ENCODE results near the gene NR6A1. TPM values are rescaled to one million over a fixed set of nuclear protein-coding genes. Genes with fewer than 3 reads are reported as not detected.

NR6A1 gene
- total RNA-seq, 6 donors from 2014 or later = 4.2 to 34.6 (median 8.2) TPM

DNA sequence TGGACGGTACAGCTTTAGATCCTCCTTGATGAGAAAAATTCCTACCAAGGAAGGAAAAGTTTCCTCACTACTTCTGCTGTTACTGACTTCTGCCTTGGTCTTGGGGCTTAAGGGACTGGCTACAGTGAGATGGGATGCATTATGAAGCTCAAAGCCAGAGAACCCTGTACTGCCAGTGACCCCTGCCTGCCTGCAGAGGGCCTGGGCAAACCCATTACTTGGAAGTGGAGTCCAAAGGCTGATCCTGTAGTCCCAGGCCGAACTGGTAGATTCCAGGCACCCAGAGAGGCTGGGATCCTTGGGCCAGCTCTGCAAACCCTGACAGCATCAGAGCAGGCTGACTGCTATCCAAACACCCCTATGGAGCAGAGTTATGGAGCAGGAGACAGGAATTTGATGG, 238.2 kb downstream of the NR6A1 start:
- WGBS, 2 donors = 88 to 94% methylated on average over 1 to 2 of the region's 2 CpGs
- Histone ChIP-seq H3K4me3 (no peak overlapping the region), H3K9me3 (no peaks in the 10 kb centered on the region), H3K27ac (no peak overlapping the region), H3K36me3 (no peaks in the 10 kb centered on the region), H3K27me3 (no peaks in the 10 kb centered on the region), H3K4me1 (peaks cover 0 to 3% (median 0%) of the 10 kb centered on the region in 4 donors)
- DNase-seq (no peak), ATAC-seq (ENCODE audit: low FRiP score in 2 of 2) (no peak)
- TF ChIP-seq POLR2AphosphoS5 (IDR thresholded peaks at IDR 0.05) (no peak), POLR2A (IDR thresholded peaks at IDR 0.05) (no peak), EP300 (IDR thresholded peaks at IDR 0.05) (no peak)
- TF ChIP-seq, protein P1, sequence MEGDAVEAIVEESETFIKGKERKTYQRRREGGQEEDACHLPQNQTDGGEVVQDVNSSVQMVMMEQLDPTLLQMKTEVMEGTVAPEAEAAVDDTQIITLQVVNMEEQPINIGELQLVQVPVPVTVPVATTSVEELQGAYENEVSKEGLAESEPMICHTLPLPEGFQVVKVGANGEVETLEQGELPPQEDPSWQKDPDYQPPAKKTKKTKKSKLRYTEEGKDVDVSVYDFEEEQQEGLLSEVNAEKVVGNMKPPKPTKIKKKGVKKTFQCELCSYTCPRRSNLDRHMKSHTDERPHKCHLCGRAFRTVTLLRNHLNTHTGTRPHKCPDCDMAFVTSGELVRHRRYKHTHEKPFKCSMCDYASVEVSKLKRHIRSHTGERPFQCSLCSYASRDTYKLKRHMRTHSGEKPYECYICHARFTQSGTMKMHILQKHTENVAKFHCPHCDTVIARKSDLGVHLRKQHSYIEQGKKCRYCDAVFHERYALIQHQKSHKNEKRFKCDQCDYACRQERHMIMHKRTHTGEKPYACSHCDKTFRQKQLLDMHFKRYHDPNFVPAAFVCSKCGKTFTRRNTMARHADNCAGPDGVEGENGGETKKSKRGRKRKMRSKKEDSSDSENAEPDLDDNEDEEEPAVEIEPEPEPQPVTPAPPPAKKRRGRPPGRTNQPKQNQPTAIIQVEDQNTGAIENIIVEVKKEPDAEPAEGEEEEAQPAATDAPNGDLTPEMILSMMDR (IDR thresholded peaks at IDR 0.05) = no peak

DNA sequence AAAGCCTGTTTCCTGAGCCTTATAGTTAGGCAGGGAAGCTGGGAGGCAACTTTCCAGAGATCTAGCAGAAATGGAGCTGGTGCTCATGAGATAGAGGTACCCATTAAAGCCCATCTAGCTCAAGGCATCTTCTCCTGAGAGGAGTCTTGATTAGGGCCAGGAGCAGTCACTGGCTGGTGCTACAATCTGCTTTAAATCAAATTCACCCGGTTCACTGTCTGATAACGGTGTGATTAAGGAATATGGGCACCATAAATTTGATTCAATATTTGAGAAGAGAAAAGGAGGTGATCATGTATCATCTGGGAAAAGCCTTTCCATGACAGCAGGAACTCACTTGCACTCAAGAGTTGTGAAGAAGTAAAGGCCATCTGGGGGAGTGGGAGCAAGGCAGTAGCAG, 240.0 kb downstream of the NR6A1 start:
- TF ChIP-seq, protein P1 (IDR thresholded peaks at IDR 0.05) = no peak
- no peak for TF ChIP-seq POLR2AphosphoS5 (IDR thresholded peaks at IDR 0.05)
- TF ChIP-seq EP300 (IDR thresholded peaks at IDR 0.05) = no peak
- TF ChIP-seq POLR2A (IDR thresholded peaks at IDR 0.05) = no peak

DNA sequence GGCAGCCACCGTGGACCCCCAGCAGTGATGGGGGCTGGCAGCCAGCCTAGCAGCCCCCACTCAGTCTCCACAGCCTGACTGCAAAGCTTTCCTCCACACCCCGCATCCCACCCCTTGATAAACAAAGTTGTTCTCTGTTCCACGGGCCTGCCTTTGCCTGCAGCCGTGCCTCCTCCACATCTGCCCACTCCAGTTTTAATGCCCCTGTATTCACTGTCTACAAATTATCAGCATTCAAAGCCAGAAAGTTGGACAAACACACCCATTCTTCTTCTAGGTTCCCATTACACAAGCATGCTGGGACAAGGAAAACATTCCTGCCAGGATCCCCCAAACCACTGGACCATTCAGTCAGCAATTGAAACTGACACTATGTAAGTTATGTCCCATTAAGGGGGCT, 240.9 kb downstream of the NR6A1 start:
- Histone ChIP-seq H3K27me3 (no peaks in the 10 kb centered on the region), H3K4me1 (no peaks in the 10 kb centered on the region), H3K36me3 (no peaks in the 10 kb centered on the region), H3K27ac (no peak overlapping the region), H3K4me3 (no peak overlapping the region), H3K9me3 (no peaks in the 10 kb centered on the region)
- no peak for ATAC-seq (ENCODE audit: low FRiP score in 2 of 2)
- TF ChIP-seq POLR2AphosphoS5 (IDR thresholded peaks at IDR 0.05) = no peak
- TF ChIP-seq, protein P1 (IDR thresholded peaks at IDR 0.05) = no peak
- no peak for TF ChIP-seq EP300 (IDR thresholded peaks at IDR 0.05)
- no peak for TF ChIP-seq POLR2A (IDR thresholded peaks at IDR 0.05)
- 75 to 76% methylated on average over 4 of the region's 4 CpGs for WGBS, 2 donors
- DNase-seq = no peak

More for the DNA sequence above, 240.0 kb downstream of the NR6A1 start:
- Histone ChIP-seq H3K36me3 (no peaks in the 10 kb centered on the region), H3K4me3 (no peak overlapping the region), H3K27me3 (no peaks in the 10 kb centered on the region), H3K4me1 (no peaks in the 10 kb centered on the region), H3K9me3 (no peaks in the 10 kb centered on the region), H3K27ac (no peak overlapping the region)
- ATAC-seq (ENCODE audit: low FRiP score in 2 of 2) = no peak
- DNase-seq = no peak
- WGBS, 2 donors = 93 to 95% methylated on average over 2 of the region's 2 CpGs

DNA sequence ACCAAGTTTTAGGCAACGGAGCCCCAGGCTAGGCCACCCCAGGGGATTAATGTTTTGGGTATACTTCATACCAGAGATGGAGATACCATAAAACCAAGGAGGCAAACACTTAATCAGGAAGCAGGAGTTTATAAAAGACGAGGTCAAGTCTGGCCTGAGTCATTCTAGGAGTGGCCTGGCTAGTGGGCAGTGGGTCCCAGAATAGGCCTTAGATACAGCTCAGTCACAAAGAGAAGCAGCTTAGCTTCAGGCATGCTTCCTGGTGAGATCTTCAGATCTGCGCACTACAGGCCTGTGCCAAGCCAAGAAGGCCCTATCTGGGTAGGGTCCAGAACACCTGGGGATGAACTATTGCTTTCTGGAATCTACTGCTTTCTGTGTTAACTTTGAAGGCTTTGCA, 243.3 kb downstream of the NR6A1 start:
- WGBS, 2 donors = 79 to 80% methylated on average over 3 of the region's 3 CpGs
- ATAC-seq (ENCODE audit: low FRiP score in 2 of 2) (no peak), DNase-seq (no peak)
- H3K4me3 ChIP-seq = no peak overlapping the region
- no peaks in the 10 kb centered on the region for H3K4me1 ChIP-seq
- H3K36me3 ChIP-seq = no peaks in the 10 kb centered on the region
- no peak overlapping the region for H3K27ac ChIP-seq
- TF ChIP-seq, protein P1 (IDR thresholded peaks at IDR 0.05) = no peak
- no peak for TF ChIP-seq EP300 (IDR thresholded peaks at IDR 0.05)
- no peak for TF ChIP-seq POLR2A (IDR thresholded peaks at IDR 0.05)
- TF ChIP-seq POLR2AphosphoS5 (IDR thresholded peaks at IDR 0.05) = no peak
- no peaks in the 10 kb centered on the region for H3K9me3 ChIP-seq
- H3K27me3 ChIP-seq = no peaks in the 10 kb centered on the region

DNA sequence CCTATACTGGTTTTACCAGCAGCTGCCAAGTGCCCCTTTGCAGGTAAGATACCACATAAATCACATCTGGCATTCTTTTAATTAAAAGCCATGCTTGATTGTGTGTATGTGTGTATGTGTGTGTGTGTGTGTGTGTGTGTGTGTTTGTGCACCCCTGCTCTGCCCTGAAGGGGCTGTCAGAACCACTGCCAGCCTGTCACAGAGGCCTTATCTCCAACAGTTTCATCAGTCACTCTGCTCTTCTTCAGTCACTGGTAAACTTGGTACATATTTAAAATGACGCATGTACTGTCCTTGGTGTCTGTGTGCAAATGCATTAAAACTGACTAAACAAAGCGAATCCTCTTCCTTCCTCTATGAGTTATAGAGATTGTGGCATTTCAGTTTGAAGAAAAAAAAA, 244.9 kb downstream of the NR6A1 start:
- ATAC-seq (ENCODE audit: low FRiP score in 2 of 2) (no peak), DNase-seq (no peak)
- Histone ChIP-seq H3K27me3 (no peaks in the 10 kb centered on the region), H3K36me3 (no peaks in the 10 kb centered on the region), H3K4me1 (no peaks in the 10 kb centered on the region), H3K9me3 (no peaks in the 10 kb centered on the region), H3K4me3 (no peak overlapping the region), H3K27ac (no peak overlapping the region)
- TF ChIP-seq EP300 (IDR thresholded peaks at IDR 0.05) (no peak), POLR2A (IDR thresholded peaks at IDR 0.05) (no peak), POLR2AphosphoS5 (IDR thresholded peaks at IDR 0.05) (no peak)
- TF ChIP-seq, protein P1 (IDR thresholded peaks at IDR 0.05) = no peak
- 92 to 95% methylated on average over 2 of the region's 2 CpGs for WGBS, 2 donors
